Right lobe of liver (tissue), 6 donors: Measurements from ENCODE around the gene CBY1. TPM values are rescaled to one million over a fixed set of nuclear protein-coding genes. Genes with fewer than 3 reads are reported as not detected.
A peak's percentile ranks its signal among the peaks of the same experiment; 100 is the strongest.

Source experiments
- ATAC-seq, 4 donors: fragments of 200-7000 bp; cut with Tn5 transposase; one replicate each; pipeline ENCODE4 v1.9.1; 2020; ENCODE audit warnings: mild to moderate bottlenecking in 4 of 4, moderate library complexity in 4 of 4
- DNase-seq, 3 donors: peaks; one replicate each; pipeline ENCODE4 v3.0.0-alpha.2; 2020
- H3K27ac ChIP-seq, 3 donors: fragments of 200-600 bp; one replicate each; pipeline ENCODE4 v1.8.0; 2022
- H3K27me3 ChIP-seq, 2 donors: fragments of 200-600 bp; one replicate each; pipeline ENCODE4 v1.8.0; 2022
- H3K36me3 ChIP-seq, 4 donors: fragments of 200-600 bp; sonication (generic) in 1 of 4; one replicate each; pipeline versions ENCODE4 v1.5.1 to v1.8.0; 2017 to 2022; ENCODE audit warnings: control low read depth in 1 of 4
- H3K4me1 ChIP-seq, 4 donors: fragments of 200-600 bp; sonication (generic) in 1 of 4; one replicate each; pipeline versions ENCODE4 v1.5.1 to v1.8.0; 2017 to 2022; ENCODE audit warnings: control low read depth in 1 of 4
- H3K4me3 ChIP-seq, 3 donors: fragments of 200-600 bp; one replicate each; pipeline ENCODE4 v1.8.0; 2022
- H3K9me3 ChIP-seq, 4 donors: fragments of 200-600 bp; sonication (generic) in 1 of 4; one replicate each; pipeline versions ENCODE4 v1.5.1 to v1.8.0; 2017 to 2022; ENCODE audit warnings: control low read depth in 1 of 4
- CTCF ChIP-seq, 4 donors: fragments of 200-600 bp in 3 of 4; fragments of 450-650 bp in 1 of 4; IDR thresholded peaks; one replicate each; pipeline versions ENCODE4 v1.5.1 to v1.8.0; 2016 to 2022; ENCODE audit warnings: antibody characterized with exemption in 4 of 4, mild to moderate bottlenecking in 2 of 4
- POLR2A ChIP-seq: fragments of 450-650 bp; IDR thresholded peaks from one replicate; pipeline ENCODE4 v1.6.1; 2017; ENCODE audit warnings: antibody characterized with exemption, mild to moderate bottlenecking
- WGBS: methylation state at CpG from one replicate; pipeline ENCODE4 v1.1.6; 2018; ENCODE audit warnings: low coverage, low lambda C conversion rate; ENCODE audit not compliant: insufficient coverage; ENCODE audit errors: missing lambda C conversion rate; 5-methylcytosine and 5-hydroxymethylcytosine counted together
- intact Hi-C, 2 donors: fragments of 100-400 bp; cut with DNase I; formaldehyde crosslinking; loops; one replicate each; pipeline versions ENCODE4 v1.11.2 to v1.14.1; 2022
- long read RNA-seq: library from polyadenylated mRNA; unstranded; transcript quantifications from one replicate; pipeline ENCODE4 v2.0.0, GENCODE V29; 2019
- total RNA-seq, 6 experiments: library from RNA; depleted of rRNA in 2 of 6; stranded (reverse); fragments of >200 nt in 2 of 6; fragmentation: NEBNext Ultra II Directional in 3 of 6; extraction: Animal tissue kit (Norgen Biotek cat#: 25700) in 3 of 6; gene quantifications; one replicate each; pipeline versions ENCODE4 v1.1.0 to v1.2.4, GENCODE V29; 2016 to 2023
- donor health status: DM: no; HTN: yes; CAD: no.
- donor health status: DM: no; HTN: no; CAD: no.
- donor health status: DM: no; HTN: no; CAD: no.
- donor health status: DM: no; HTN: yes; CAD: no.
- donor health status: DM: no; HTN: yes; CAD: no.

CBY1 gene
- total RNA-seq, result 10 to 100 TPM in 4 of 6 experiments, 1 to 10 TPM in 2; 6.1 to 14.4 (median 11.6) TPM
- long read RNA-seq, partial matches to known transcripts, result 0 of 5 reads
- long read RNA-seq, other reads (novel, unspliced or antisense), result 2 of 5 reads

GRCh38 chr22:38656256-38657044, at the start of gene CBY1, which contains the start of gene FAM227A:
TSS of gene CBY1 (plus strand) at chr22:38656638. CDS start at chr22:38668055, 11,417 bp downstream.
TSS of gene FAM227A (minus strand) at chr22:38656392. CDS start at chr22:38650168, 6,224 bp downstream.
- intact Hi-C loops, result no loop called here
- TF ChIP-seq CTCF (IDR thresholded peaks at IDR 0.05) (no peak), POLR2A (peak; percentile 44)
- WGBS, result 0% methylated on average over 6 of the region's 66 CpGs
- H3K36me3 ChIP-seq, result no peaks in the 10 kb centered on the region
- H3K27ac ChIP-seq, result peak within 1 kb of the TSS; percentile 83 to 94 (median 86)
- peaks cover 0 to 15% (median 4%) of the 10 kb centered on the region in 4 donors for H3K4me1 ChIP-seq
- peak within 1 kb of the TSS; percentile 79 to 100 (median 95) for H3K4me3 ChIP-seq
- no peaks in the 10 kb centered on the region for H3K27me3 ChIP-seq
- DNase-seq (peak; percentile 88 to 91 (median 89)), ATAC-seq (peak; percentile 96 to 98 (median 98))
- no peaks in the 10 kb centered on the region for H3K9me3 ChIP-seq

- whole genome bisulfite sequencing, result 33% methylated on average over 1 of the region's 3 CpGs
Observed at GRCh38 chr22:38607680-38608079, 48.8 kb upstream of the CBY1 start.

GRCh38 chr22:38608992-38609750, 47.3 kb upstream of the CBY1 start:
- Histone ChIP-seq H3K36me3 (no peaks in the 10 kb centered on the region), H3K4me3 (no peak overlapping the region), H3K27ac (no peak overlapping the region), H3K4me1 (peaks cover 0 to 23% (median 0%) of the 10 kb centered on the region in 4 donors), H3K27me3 (no peaks in the 10 kb centered on the region), H3K9me3 (no peaks in the 10 kb centered on the region)
- no peak for DNase-seq
- intact Hi-C loops, result no loop called here
- ATAC-seq, result no peak
- WGBS, result 79% methylated on average over 13 of the region's 13 CpGs
- TF ChIP-seq POLR2A (no peak), CTCF (IDR thresholded peaks at IDR 0.05) (no peak)

More at GRCh38 chr22:38607680-38608079, 48.8 kb upstream of the CBY1 start:
- Histone ChIP-seq H3K4me1 (peaks cover 0 to 23% (median 0%) of the 10 kb centered on the region in 4 donors), H3K9me3 (no peaks in the 10 kb centered on the region), H3K36me3 (no peaks in the 10 kb centered on the region), H3K4me3 (no peak overlapping the region), H3K27me3 (no peaks in the 10 kb centered on the region), H3K27ac (no peak overlapping the region)
- intact Hi-C loops, result no loop called here
- DNase-seq, result no peak
- no peak for TF ChIP-seq POLR2A
- TF ChIP-seq CTCF (IDR thresholded peaks at IDR 0.05), result no peak
- peak in 3 of 4 donors; percentile 38 to 64 (median 61) for ATAC-seq

DNA sequence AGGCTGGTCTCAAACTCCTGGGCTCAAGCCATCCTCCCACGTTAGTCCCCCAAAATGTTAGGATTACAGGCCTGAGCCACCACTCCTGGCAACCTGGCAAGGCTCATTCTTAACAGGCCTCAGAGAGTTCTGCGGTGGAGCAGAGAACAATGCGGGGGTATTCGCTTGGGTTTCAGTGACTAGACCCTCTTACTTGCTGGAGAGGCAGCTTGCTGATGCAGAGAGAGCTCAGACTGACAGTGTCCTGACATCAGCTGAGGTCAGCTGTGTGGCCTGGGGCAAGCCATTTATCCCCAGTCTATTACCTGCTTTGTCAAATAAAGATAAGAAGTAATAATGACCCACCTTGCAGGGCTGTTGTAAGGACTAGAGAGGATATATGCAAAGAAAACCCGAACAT, 46.2 kb upstream of the CBY1 start:
- H3K4me3 ChIP-seq, result no peak overlapping the region
- WGBS, result 88% methylated on average over 4 of the region's 5 CpGs
- H3K9me3 ChIP-seq, result no peaks in the 10 kb centered on the region
- intact Hi-C loops, result no loop called here
- no peak overlapping the region for H3K27ac ChIP-seq
- H3K4me1 ChIP-seq, result peaks cover 0 to 23% (median 0%) of the 10 kb centered on the region in 4 donors
- no peaks in the 10 kb centered on the region for H3K36me3 ChIP-seq
- no peak for DNase-seq
- no peaks in the 10 kb centered on the region for H3K27me3 ChIP-seq
- no peak for TF ChIP-seq CTCF (IDR thresholded peaks at IDR 0.05)
- no peak for TF ChIP-seq POLR2A
- ATAC-seq, result no peak
